Adrenal gland (tissue), 12 donors: ENCODE measurements around the gene LMX1B. TPM values are rescaled to one million over a fixed set of nuclear protein-coding genes. Genes with fewer than 3 reads are reported as not detected.
A peak's percentile ranks its signal among the peaks of the same experiment; 100 is the strongest.

Experiments
- DNase-seq, 7 donors: peaks; one replicate each; pipeline ENCODE4 v3.0.0-alpha.2; 2019 to 2020
- H3K27ac ChIP-seq, 5 donors: fragments of 200-600 bp; sonication (generic) in 4 of 5; 1 replicate in 3 of 5; 2 replicates in 2 of 5; pipeline versions ENCODE4 v1.5.1 to v1.8.0; 2016 to 2020; ENCODE audit warnings: mild to moderate bottlenecking in 1 of 5
- H3K27me3 ChIP-seq: fragments of 200-600 bp; 2 replicates; pipeline ENCODE4 v1.8.0; 2021
- H3K36me3 ChIP-seq, 2 donors: fragments of 200-600 bp; replicated peaks in 1 of 2; 1 replicate in 1 of 2; 2 replicates in 1 of 2; pipeline versions ENCODE4 v1.5.1 to v1.8.0; 2018 to 2022
- H3K4me1 ChIP-seq, 2 donors: fragments of 200-600 bp; replicated peaks in 1 of 2; 1 replicate in 1 of 2; 2 replicates in 1 of 2; pipeline versions ENCODE4 v1.5.1 to v1.8.0; 2018 to 2021
- H3K4me3 ChIP-seq, 4 donors: fragments of 200-600 bp; sonication (generic) in 3 of 4; one replicate each; pipeline ENCODE4 v1.5.1; 2016 to 2018
- H3K9me3 ChIP-seq, 3 donors: fragments of 200-600 bp; sonication (generic) in 1 of 3; replicated peaks in 1 of 3; 1 replicate in 2 of 3; 2 replicates in 1 of 3; pipeline versions ENCODE4 v1.5.1 to v1.8.0; 2016 to 2021
- CTCF ChIP-seq, 6 experiments: fragments of 450-650 bp in 4 of 6; fragments of 200-600 bp in 2 of 6; sonication (generic) in 1 of 6; IDR thresholded peaks; 1 replicate in 5 of 6; 2 replicates in 1 of 6; pipeline versions ENCODE4 v1.5.1 to v1.8.0; 2016 to 2021; ENCODE audit warnings: antibody characterized with exemption in 6 of 6, mild to moderate bottlenecking in 2 of 6, moderate library complexity in 1 of 6
- POLR2A ChIP-seq, 2 donors: fragments of 450-650 bp; IDR thresholded peaks; one replicate each; pipeline ENCODE4 v1.6.1; 2017; ENCODE audit warnings: antibody characterized with exemption in 2 of 2, mild to moderate bottlenecking in 2 of 2, moderate library complexity in 1 of 2
- WGBS, 4 donors: extraction: QIAGEN DNeasy Blood & Tissue Kit in 2 of 4; methylation state at CpG; one replicate each; pipeline versions ENCODE4 v1.1.5 to v1.1.7; 2013 to 2017; 5-methylcytosine and 5-hydroxymethylcytosine counted together
- intact Hi-C, 2 donors: fragments of 100-400 bp; cut with DNase I; formaldehyde crosslinking; loops; one replicate each; pipeline versions ENCODE4 v1.14.1 to v1.15.0; 2022 to 2023
- polyA plus RNA-seq, 3 donors: library from polyadenylated mRNA; stranded (reverse); fragments of 200-250 nt in 2 of 3; fragments of 350-450 nt in 1 of 3; fragmentation: Illumina TruSeq in 1 of 3; extraction: RNeasy Lipid Tissue Mini Kit (QIAGEN cat#74804) in 1 of 3; gene quantifications; one replicate each; pipeline ENCODE4 v1.2.3, GENCODE V29; 2013 to 2014
- total RNA-seq, 9 donors: library from RNA; depleted of rRNA in 4 of 9; stranded (reverse); fragments of >200 nt in 4 of 9; fragments of 120-200 nt in 1 of 9; fragmentation: NEBNext Ultra II Directional in 1 of 9; extraction: Animal tissue kit (Norgen Biotek cat#: 25700) in 1 of 9; gene quantifications; one replicate each; pipeline versions ENCODE4 v1.1.0 to v1.2.4, GENCODE V29; 2013 to 2023
- donor health status: healthy with polysubstance abuse.
- donor health status: Bipolar disorder and iron deficiency.
- donor health status: DM: yes; HTN: yes; CAD: no.
- donor health status: DM: no; HTN: no; CAD: no.
- donor health status: DM: no; HTN: no; CAD: no.
- donor health status: DM: yes; HTN: yes; CAD: no.

LMX1B gene
- total and polyA plus RNA-seq, 12 donors, result under 0.01 to 0.07 TPM; not detected in 10

GRCh38 chr9:126690431-126691051, 76.8 kb downstream of the LMX1B start:
- Histone ChIP-seq H3K36me3 (no peaks in the 10 kb centered on the region), H3K4me3 (no peak overlapping the region), H3K27me3 (peaks cover 38% of the 10 kb centered on the region), H3K4me1 (no peaks in the 10 kb centered on the region), H3K9me3 (no peaks in the 10 kb centered on the region), H3K27ac (no peak overlapping the region)
- TF ChIP-seq CTCF (IDR thresholded peaks at IDR 0.05) (peak in 5 of 6 experiments; percentile 41 to 54 (median 51)), POLR2A (IDR thresholded peaks at IDR 0.05) (no peak)
- 30 to 84% (median 51%) methylated on average over 4 to 25 of the region's 25 CpGs for WGBS, 4 donors
- peak in 5 of 7 donors; percentile 30 to 57 (median 41) for DNase-seq
- intact Hi-C loops, result no loop called here

GRCh38 chr9:126692041-126692758, 78.5 kb downstream of the LMX1B start:
- TF ChIP-seq POLR2A (IDR thresholded peaks at IDR 0.05) (no peak), CTCF (IDR thresholded peaks at IDR 0.05) (no peak)
- Histone ChIP-seq H3K36me3 (no peaks in the 10 kb centered on the region), H3K27ac (no peak overlapping the region), H3K4me1 (no peaks in the 10 kb centered on the region), H3K4me3 (no peak overlapping the region), H3K9me3 (no peaks in the 10 kb centered on the region), H3K27me3 (peaks cover 36% of the 10 kb centered on the region)
- DNase-seq, result no peak
- whole genome bisulfite sequencing, 4 donors, result 89 to 94% (median 90%) methylated on average over 17 to 20 of the region's 20 CpGs
- intact Hi-C loops, result no loop called here

- H3K9me3 ChIP-seq, result no peaks in the 10 kb centered on the region
- no peaks in the 10 kb centered on the region for H3K36me3 ChIP-seq
- intact Hi-C loops, result no loop called here
- WGBS, 4 donors, result 85 to 94% (median 87%) methylated on average over 21 to 32 of the region's 32 CpGs
- H3K27ac ChIP-seq, result no peak overlapping the region
- H3K4me1 ChIP-seq, result no peaks in the 10 kb centered on the region
- peaks cover 30% of the 10 kb centered on the region for H3K27me3 ChIP-seq
- no peak overlapping the region for H3K4me3 ChIP-seq
- DNase-seq, result no peak
- TF ChIP-seq CTCF (IDR thresholded peaks at IDR 0.05) (no peak), POLR2A (IDR thresholded peaks at IDR 0.05) (no peak)
Measured at GRCh38 chr9:126692759-126693427, 79.2 kb downstream of the LMX1B start.

- DNase-seq, result no peak
- Histone ChIP-seq H3K27ac (no peak overlapping the region), H3K27me3 (peaks cover 25% of the 10 kb centered on the region), H3K4me1 (no peaks in the 10 kb centered on the region), H3K9me3 (no peaks in the 10 kb centered on the region), H3K4me3 (no peak overlapping the region), H3K36me3 (no peaks in the 10 kb centered on the region)
- 77 to 94% (median 91%) methylated on average over 6 to 20 of the region's 20 CpGs for WGBS, 4 donors
- TF ChIP-seq CTCF (IDR thresholded peaks at IDR 0.05) (no peak), POLR2A (IDR thresholded peaks at IDR 0.05) (no peak)
- intact Hi-C loops, result no loop called here
Measured at GRCh38 chr9:126693428-126693944, 79.8 kb downstream of the LMX1B start.
